ENCODE results near the gene THOC2. TPM values are rescaled to one million over a fixed set of nuclear protein-coding genes. Genes with fewer than 3 reads are reported as not detected.
A peak's percentile ranks its signal among the peaks of the same experiment; 100 is the strongest.
"Not testable (repeated sequence)": the region's sequence is repeated elsewhere in the genome, so short reads cannot be mapped to it uniquely, and the experiment has no call there.

The THOC2 gene
- total RNA-seq, 1 experiment from 2014 or later, result 43.3 TPM

GRCh38 chrX:123663720-123664119 is 69.1 kb downstream of the THOC2 start:
- H3K36me3 ChIP-seq (replicated peaks; ENCODE audit: control insufficient read depth, insufficient read depth, low read length); H3K27me3 ChIP-seq (ENCODE audit: control insufficient read depth, insufficient read depth, low read length); H3K4me3 ChIP-seq (ENCODE audit: insufficient read depth, low read depth, low read length); DNase-seq: not testable (repeated sequence)

- DNase-seq; H3K27me3 ChIP-seq (ENCODE audit: control insufficient read depth, insufficient read depth, low read length); H3K36me3 ChIP-seq (replicated peaks; ENCODE audit: control insufficient read depth, insufficient read depth, low read length); H3K4me3 ChIP-seq (ENCODE audit: insufficient read depth, low read depth, low read length): not testable (repeated sequence)
These were observed 76.3 kb downstream of the THOC2 start for GRCh38 chrX:123656507-123656906.

DNA sequence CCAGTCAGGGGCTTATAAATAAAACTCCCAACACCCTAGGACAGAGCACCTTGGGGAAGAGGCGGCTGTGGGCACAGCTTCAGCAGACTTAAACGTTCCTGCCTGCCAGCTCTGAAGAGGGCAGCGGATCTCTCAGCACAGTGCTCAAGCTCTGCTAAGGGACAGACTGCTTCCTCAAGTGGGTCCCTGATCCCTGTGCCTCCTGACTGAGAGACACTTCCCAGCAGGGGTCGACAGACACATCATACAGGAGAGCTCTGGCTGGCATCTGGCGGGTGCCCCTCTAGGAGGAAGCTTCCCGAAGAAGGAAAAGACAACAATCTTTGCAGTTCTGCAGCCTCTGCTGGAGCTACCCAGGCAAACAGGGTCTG is 84.1 kb downstream of the THOC2 start:
- H3K4me3 ChIP-seq (ENCODE audit: insufficient read depth, low read depth, low read length); DNase-seq; H3K27me3 ChIP-seq (ENCODE audit: control insufficient read depth, insufficient read depth, low read length); H3K36me3 ChIP-seq (replicated peaks; ENCODE audit: control insufficient read depth, insufficient read depth, low read length): not testable (repeated sequence)

GRCh38 chrX:123648028-123648810 is 84.6 kb downstream of the THOC2 start:
- Histone ChIP-seq H3K4me3 (ENCODE audit: insufficient read depth, low read depth, low read length) (peak overlapping the region; percentile 25; the same call in 1 of the 2 replicates), H3K36me3 (replicated peaks; ENCODE audit: control insufficient read depth, insufficient read depth, low read length) (no peaks in the 10 kb centered on the region), H3K27me3 (ENCODE audit: control insufficient read depth, insufficient read depth, low read length) (no peaks in the 10 kb centered on the region)
- peak; percentile 36 for DNase-seq

DNA sequence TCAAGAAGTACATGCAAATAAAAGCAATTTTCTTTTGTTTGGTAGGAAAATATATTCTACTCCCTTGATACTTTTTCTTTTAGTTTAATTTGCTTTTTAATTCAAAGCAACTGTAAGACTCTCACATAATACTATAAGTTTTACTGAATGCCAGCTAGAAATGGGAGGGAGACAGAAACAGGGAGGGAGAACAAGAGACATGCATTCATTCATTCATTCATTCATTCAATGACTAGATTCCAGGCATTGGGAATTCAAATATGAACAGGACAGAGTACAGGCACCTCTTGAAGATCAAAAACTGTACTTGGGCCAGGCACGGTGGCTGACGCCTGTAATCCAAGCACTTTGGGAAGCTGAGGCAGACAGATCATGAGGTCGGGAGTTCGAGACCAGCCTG is 85.6 kb downstream of the THOC2 start:
- H3K4me3 ChIP-seq (ENCODE audit: insufficient read depth, low read depth, low read length), result no peak overlapping the region
- no peaks in the 10 kb centered on the region for H3K27me3 ChIP-seq (ENCODE audit: control insufficient read depth, insufficient read depth, low read length)
- H3K36me3 ChIP-seq (replicated peaks; ENCODE audit: control insufficient read depth, insufficient read depth, low read length), result no peaks in the 10 kb centered on the region
- no peak for DNase-seq

GRCh38 chrX:123629502-123629901 is 103.3 kb downstream of the THOC2 start:
- Histone ChIP-seq H3K27me3 (ENCODE audit: control insufficient read depth, insufficient read depth, low read length) (no peaks in the 10 kb centered on the region), H3K36me3 (replicated peaks; ENCODE audit: control insufficient read depth, insufficient read depth, low read length) (no peaks in the 10 kb centered on the region; the same call in none of the 2 replicates), H3K4me3 (ENCODE audit: insufficient read depth, low read depth, low read length) (no peak overlapping the region)
- no peak for DNase-seq

DNA sequence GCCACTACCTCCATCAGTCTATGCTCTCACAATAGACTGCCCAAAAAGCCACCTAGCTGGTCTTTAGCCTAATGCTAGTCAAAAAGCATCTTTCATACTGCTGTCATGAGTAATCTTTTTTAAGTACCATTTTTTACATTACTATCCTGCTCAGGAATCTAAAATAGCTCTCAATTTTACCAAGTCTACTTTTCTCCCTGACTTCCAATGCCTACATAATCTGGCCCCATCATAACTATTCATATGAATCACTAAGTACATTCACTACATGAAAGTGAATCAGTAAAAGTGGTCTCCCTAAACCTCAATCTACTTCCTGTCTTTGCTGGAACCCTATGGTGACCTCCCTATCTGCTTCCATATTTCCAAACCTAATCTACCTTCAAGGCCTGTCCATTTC is 105.9 kb downstream of the THOC2 start:
- Histone ChIP-seq H3K27me3 (ENCODE audit: control insufficient read depth, insufficient read depth, low read length) (no peaks in the 10 kb centered on the region), H3K36me3 (replicated peaks; ENCODE audit: control insufficient read depth, insufficient read depth, low read length) (no peaks in the 10 kb centered on the region; the same call in none of the 2 replicates), H3K4me3 (ENCODE audit: insufficient read depth, low read depth, low read length) (no peak overlapping the region)
- no peak for DNase-seq

GRCh38 chrX:123625952-123626351 is 106.9 kb downstream of the THOC2 start:
- DNase-seq, result no peak
- Histone ChIP-seq H3K4me3 (ENCODE audit: insufficient read depth, low read depth, low read length) (no peak overlapping the region), H3K27me3 (ENCODE audit: control insufficient read depth, insufficient read depth, low read length) (no peaks in the 10 kb centered on the region), H3K36me3 (replicated peaks; ENCODE audit: control insufficient read depth, insufficient read depth, low read length) (no peaks in the 10 kb centered on the region; the same call in none of the 2 replicates)

DNA sequence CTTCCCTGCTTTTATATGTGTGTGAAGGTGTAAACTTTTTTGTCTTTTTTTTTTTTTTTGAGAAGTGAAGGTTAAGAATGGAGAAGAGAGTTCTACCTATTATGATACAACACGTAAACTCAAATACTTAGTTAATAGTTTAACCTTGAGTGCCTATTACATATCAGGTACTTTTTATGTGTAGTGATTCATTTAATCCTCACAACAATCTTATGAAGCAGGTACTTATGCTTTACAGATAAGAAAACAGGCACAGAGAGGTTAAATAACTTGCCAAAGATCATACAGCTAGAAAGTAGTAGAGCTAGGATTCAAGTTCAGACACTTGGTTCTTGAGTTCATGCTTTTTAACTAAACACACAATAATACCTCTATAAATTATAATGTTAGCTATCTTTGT is 107.4 kb downstream of the THOC2 start:
- DNase-seq, result no peak
- H3K36me3 ChIP-seq (replicated peaks; ENCODE audit: control insufficient read depth, insufficient read depth, low read length), result no peaks in the 10 kb centered on the region; the same call in none of the 2 replicates
- H3K4me3 ChIP-seq (ENCODE audit: insufficient read depth, low read depth, low read length), result no peak overlapping the region
- no peaks in the 10 kb centered on the region for H3K27me3 ChIP-seq (ENCODE audit: control insufficient read depth, insufficient read depth, low read length)

DNA sequence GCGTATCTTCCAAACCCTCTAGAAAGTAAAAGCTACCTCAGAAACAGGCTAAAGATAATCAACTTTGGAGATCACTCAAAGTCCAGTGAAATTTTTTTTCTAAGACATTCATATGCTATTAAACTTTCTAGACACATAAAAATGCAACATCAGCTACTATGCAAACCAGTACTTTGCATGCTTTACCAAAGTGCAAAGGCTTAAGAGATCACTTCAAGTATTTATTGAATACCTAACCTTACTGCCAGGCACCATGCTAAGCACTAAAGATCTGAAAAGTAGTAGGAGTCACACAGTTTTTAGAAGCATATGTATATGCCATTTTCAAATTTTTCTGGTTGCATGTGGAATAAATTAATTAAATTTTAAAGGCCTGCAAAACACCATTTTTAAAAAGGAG is 115.8 kb downstream of the THOC2 start:
- Histone ChIP-seq H3K27me3 (ENCODE audit: control insufficient read depth, insufficient read depth, low read length) (no peaks in the 10 kb centered on the region), H3K4me3 (ENCODE audit: insufficient read depth, low read depth, low read length) (no peak overlapping the region), H3K36me3 (replicated peaks; ENCODE audit: control insufficient read depth, insufficient read depth, low read length) (no peaks in the 10 kb centered on the region)
- no peak for DNase-seq

DNA sequence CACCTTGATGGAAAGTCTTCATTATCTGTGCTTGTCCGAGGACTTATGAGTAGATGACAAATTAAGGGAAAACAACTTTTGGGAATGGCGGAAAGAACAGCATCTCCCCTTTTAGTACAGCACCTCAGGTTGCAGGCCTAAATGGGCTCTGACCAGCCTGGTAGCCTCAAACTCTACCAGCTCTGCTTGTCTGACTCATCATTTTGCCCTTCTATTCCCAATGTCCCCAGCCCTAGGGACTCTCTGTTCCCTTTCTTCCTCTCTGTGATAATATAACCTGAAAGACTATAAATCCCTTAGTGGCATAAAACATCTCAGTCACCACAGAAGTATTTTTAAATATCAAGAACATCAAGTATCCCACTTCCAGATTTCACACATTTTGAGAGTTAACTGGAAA is 121.9 kb downstream of the THOC2 start:
- no peaks in the 10 kb centered on the region for H3K27me3 ChIP-seq (ENCODE audit: control insufficient read depth, insufficient read depth, low read length)
- H3K4me3 ChIP-seq (ENCODE audit: insufficient read depth, low read depth, low read length), result no peak overlapping the region
- no peak for DNase-seq
- no peaks in the 10 kb centered on the region for H3K36me3 ChIP-seq (replicated peaks; ENCODE audit: control insufficient read depth, insufficient read depth, low read length)

- Histone ChIP-seq H3K4me3 (ENCODE audit: insufficient read depth, low read depth, low read length) (no peak overlapping the region), H3K27me3 (ENCODE audit: control insufficient read depth, insufficient read depth, low read length) (no peaks in the 10 kb centered on the region), H3K36me3 (replicated peaks; ENCODE audit: control insufficient read depth, insufficient read depth, low read length) (no peaks in the 10 kb centered on the region; the same call in 1 of the 2 replicates)
- no peak for DNase-seq
These were observed 125.0 kb downstream of the THOC2 start for GRCh38 chrX:123607806-123608205.

DNA sequence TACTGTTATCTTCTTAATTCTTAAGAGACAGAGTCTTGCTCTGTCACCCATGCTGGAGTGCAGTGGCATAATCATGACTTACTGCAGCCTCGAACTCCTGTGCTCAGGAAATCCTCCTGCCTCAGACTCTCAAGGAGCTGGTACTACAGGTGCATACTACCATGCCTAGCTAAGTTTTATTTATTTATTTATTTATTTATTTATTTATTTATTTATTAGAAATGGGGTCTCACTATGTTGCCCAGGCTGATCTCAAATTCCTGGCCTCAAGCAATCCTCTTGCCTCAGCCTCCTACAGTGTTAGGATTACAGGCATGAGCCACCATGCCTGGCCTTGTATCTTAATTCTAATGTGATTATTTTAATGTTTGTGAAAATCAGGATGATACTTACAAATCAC is 125.6 kb downstream of the THOC2 start:
- Histone ChIP-seq H3K4me3 (ENCODE audit: insufficient read depth, low read depth, low read length) (no peak overlapping the region), H3K36me3 (replicated peaks; ENCODE audit: control insufficient read depth, insufficient read depth, low read length) (no peaks in the 10 kb centered on the region; the same call in none of the 2 replicates), H3K27me3 (ENCODE audit: control insufficient read depth, insufficient read depth, low read length) (no peaks in the 10 kb centered on the region)
- DNase-seq, result no peak

DNA sequence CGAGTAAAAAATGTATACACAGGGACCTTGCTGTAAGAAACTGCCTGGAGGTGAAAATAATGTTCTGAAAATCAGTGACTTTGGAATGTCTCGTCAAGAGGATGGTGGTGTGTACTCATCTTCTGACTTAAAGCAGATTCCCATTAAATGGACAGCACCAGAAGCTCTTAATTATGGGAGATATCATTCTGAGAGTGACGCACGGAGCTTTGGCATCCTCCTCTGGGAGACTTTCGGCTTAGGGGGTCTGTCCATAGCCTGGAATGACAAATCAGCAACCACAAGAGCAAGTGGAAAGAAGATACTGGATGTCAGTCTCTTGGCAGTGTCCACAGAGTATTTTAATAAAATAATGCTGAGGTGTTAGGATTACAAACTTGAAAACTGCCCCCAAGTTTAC is 129.4 kb downstream of the THOC2 start:
- H3K36me3 ChIP-seq (replicated peaks; ENCODE audit: control insufficient read depth, insufficient read depth, low read length), result no peaks in the 10 kb centered on the region; the same call in none of the 2 replicates
- no peak for DNase-seq
- H3K4me3 ChIP-seq (ENCODE audit: insufficient read depth, low read depth, low read length), result no peak overlapping the region
- H3K27me3 ChIP-seq (ENCODE audit: control insufficient read depth, insufficient read depth, low read length), result no peaks in the 10 kb centered on the region

- DNase-seq, result no peak
- Histone ChIP-seq H3K36me3 (replicated peaks; ENCODE audit: control insufficient read depth, insufficient read depth, low read length) (no peaks in the 10 kb centered on the region; the same call in none of the 2 replicates), H3K4me3 (ENCODE audit: insufficient read depth, low read depth, low read length) (no peak overlapping the region), H3K27me3 (ENCODE audit: control insufficient read depth, insufficient read depth, low read length) (no peaks in the 10 kb centered on the region)
These were observed 131.4 kb downstream of the THOC2 start for GRCh38 chrX:123601437-123601836.
